Prostate gland (tissue), 2 donors: ENCODE measurements around the gene RAPSN.

Experiments
- CTCF ChIP-seq, 4 experiments: fragments of 200-600 bp in 2 of 4; fragments of 450-650 bp in 2 of 4; sonication (generic) in 2 of 4; IDR thresholded peaks; 1 replicate in 3 of 4; 2 replicates in 1 of 4; pipeline ENCODE4 v1.5.1; 2016 to 2019; ENCODE audit warnings: antibody characterized with exemption in 4 of 4, mild to moderate bottlenecking in 2 of 4, moderate library complexity in 2 of 4
- POLR2A ChIP-seq: fragments of 450-650 bp; IDR thresholded peaks from one replicate; pipeline ENCODE4 v1.6.1; 2016; ENCODE audit warnings: antibody characterized with exemption, mild to moderate bottlenecking
- POLR2AphosphoS5 ChIP-seq: sonication (generic); formaldehyde crosslinking; IDR thresholded peaks from one replicate; pipeline ENCODE4 v1.6.1; 2017; ENCODE audit warnings: antibody characterized with exemption

- TF ChIP-seq POLR2A (no peak), CTCF (IDR thresholded peaks at IDR 0.05) (no peak), POLR2AphosphoS5 (no peak)
Observed at GRCh38 chr11:47435687-47436086, 13.2 kb downstream of the RAPSN start.
